H1 (cell line): ENCODE results near the gene SMOC2. TPM values are rescaled to one million over a fixed set of nuclear protein-coding genes. Genes with fewer than 3 reads are reported as not detected.

ENCODE experiments used
- CTCF ChIA-PET: fragments of 300-600 bp; sonication (Branson Sonifier 250); formaldehyde crosslinking; loops from one replicate; lab custom pipeline; 2021; ENCODE audit not compliant: partially characterized antibody; lab: Charles Lee
- POLR2A ChIA-PET: fragments of 300-600 bp; sonication (Branson Sonifier 250); formaldehyde crosslinking; loops from one replicate; lab custom pipeline; 2021; ENCODE audit warnings: inconsistent platforms; ENCODE audit not compliant: partially characterized antibody; lab: Charles Lee
- DNase-seq, 2 experiments: peaks; one replicate each; pipeline versions ENCODE4 v3.0.0 to v3.0.0-alpha.2; 2010 to 2022; ENCODE audit warnings: low spot score in 2 of 2, low read depth in 1 of 2, mixed read lengths in 1 of 2
- FAIRE-seq: peaks from 2 replicates; lab custom pipeline; 2011; peaks lifted over from hg19 to GRCh38; lab: Jason Lieb, UNC
- H2AFZ ChIP-seq: 2 replicates; pipeline ENCODE4 v1.8.1; 2012; ENCODE audit warnings: low read length, inconsistent platforms
- H2AK5ac ChIP-seq: 2 replicates; pipeline ENCODE4 v1.6.1; 2013; ENCODE audit warnings: low read depth, low read length
- H2BK120ac ChIP-seq: replicated peaks from 2 replicates; pipeline ENCODE3; 2013; ENCODE audit warnings: low read depth, low read length, inconsistent platforms
- H2BK12ac ChIP-seq: 2 replicates; pipeline ENCODE4 v1.6.1; 2013; ENCODE audit warnings: low read depth, low read length
- H2BK15ac ChIP-seq: 2 replicates; pipeline ENCODE4 v1.6.1; 2013; ENCODE audit warnings: low read length
- H2BK20ac ChIP-seq: 2 replicates; pipeline ENCODE4 v1.6.1; 2013; ENCODE audit warnings: low read length
- H2BK5ac ChIP-seq: 2 replicates; pipeline ENCODE4 v1.6.1; 2013; ENCODE audit warnings: low read depth, low read length
- H3K14ac ChIP-seq: 2 replicates; pipeline ENCODE4 v1.6.1; 2013; ENCODE audit warnings: inconsistent platforms; ENCODE audit not compliant: insufficient read length
- H3K18ac ChIP-seq: 2 replicates; pipeline ENCODE4 v1.6.1; 2013; ENCODE audit warnings: low read length; ENCODE audit errors: extremely low read depth
- H3K23ac ChIP-seq: 2 replicates; pipeline ENCODE4 v1.6.1; 2013; ENCODE audit warnings: inconsistent platforms; ENCODE audit not compliant: insufficient read length
- H3K23me2 ChIP-seq: 2 replicates; pipeline ENCODE4 v1.6.1; 2013; ENCODE audit warnings: low read depth, low read length
- H3K27ac ChIP-seq: 2 replicates; pipeline ENCODE4 v1.6.1; 2011; ENCODE audit warnings: low read depth, low read length, inconsistent platforms
- H3K27me3 ChIP-seq, 4 experiments: replicated peaks in 1 of 4; 1 replicate in 1 of 4; 2 replicates in 3 of 4; pipeline versions ENCODE4 v1.6.1 to v1.8.1; 2011 to 2013; ENCODE audit warnings: low read length in 3 of 4, mild to moderate bottlenecking in 3 of 4, inconsistent platforms in 2 of 4, mixed read lengths in 2 of 4, moderate library complexity in 1 of 4; ENCODE audit not compliant: control insufficient read depth in 3 of 4, insufficient read depth in 3 of 4; ENCODE audit errors: extremely low read depth in 1 of 4
- H3K36me3 ChIP-seq, 4 experiments: 2 replicates each; pipeline versions ENCODE4 v1.6.1 to v1.8.1; 2011 to 2013; ENCODE audit warnings: mild to moderate bottlenecking in 4 of 4, low read length in 3 of 4, moderate library complexity in 2 of 4, control low read depth in 1 of 4, inconsistent platforms in 1 of 4; ENCODE audit not compliant: insufficient read depth in 4 of 4, control insufficient read depth in 2 of 4
- H3K4ac ChIP-seq: replicated peaks from 2 replicates; pipeline ENCODE3; 2013; ENCODE audit warnings: low read length, low read depth, mixed read lengths, inconsistent platforms; ENCODE audit not compliant: insufficient read length
- H3K4me1 ChIP-seq, 4 experiments: replicated peaks in 1 of 4; 1 replicate in 1 of 4; 2 replicates in 3 of 4; pipeline versions ENCODE4 v1.6.1 to v1.8.1; 2011 to 2013; ENCODE audit warnings: low read length in 3 of 4, inconsistent platforms in 2 of 4, mixed read lengths in 1 of 4; ENCODE audit not compliant: insufficient read depth in 4 of 4, control insufficient read depth in 3 of 4
- H3K4me2 ChIP-seq, 2 experiments: 2 replicates each; pipeline versions ENCODE4 v1.6.1 to v1.8.1; 2011 to 2013; ENCODE audit warnings: low read depth in 2 of 2, low read length in 2 of 2, control low read depth in 1 of 2, inconsistent platforms in 1 of 2, mild to moderate bottlenecking in 1 of 2; ENCODE audit not compliant: insufficient read depth in 1 of 2
- H3K4me3 ChIP-seq, 4 experiments: fragments of 200-600, 300-600 bp in 1 of 4; sonication (generic), shearing (Covaris generic), sonication (Bioruptor Twin) in 1 of 4; 2 replicates each; pipeline versions ENCODE4 v1.5.1 to v1.8.1; 2011 to 2016; ENCODE audit warnings: low read length in 4 of 4, low read depth in 3 of 4, control low read depth in 2 of 4, inconsistent platforms in 2 of 4, mild to moderate bottlenecking in 2 of 4, mixed read lengths in 1 of 4, moderate library complexity in 1 of 4; ENCODE audit not compliant: insufficient read depth in 2 of 4; ENCODE audit errors: extremely low read depth in 1 of 4
- H3K56ac ChIP-seq: replicated peaks from 2 replicates; pipeline ENCODE3; 2013; ENCODE audit warnings: low read depth, mild to moderate bottlenecking, mixed read lengths, low read length, inconsistent platforms; ENCODE audit not compliant: insufficient read length
- H3K79me1 ChIP-seq: 2 replicates; pipeline ENCODE4 v1.6.1; 2013; ENCODE audit warnings: low read depth, low read length, control low read depth
- H3K79me2 ChIP-seq, 2 experiments: 2 replicates each; pipeline versions ENCODE4 v1.6.1 to v1.8.1; 2012 to 2013; ENCODE audit warnings: low read length in 2 of 2, mild to moderate bottlenecking in 2 of 2, inconsistent platforms in 1 of 2; ENCODE audit not compliant: insufficient read depth in 2 of 2, control insufficient read depth in 1 of 2
- H3K9ac ChIP-seq, 4 experiments: replicated peaks in 1 of 4; 1 replicate in 1 of 4; 2 replicates in 3 of 4; pipeline versions ENCODE4 v1.6.1 to v1.8.1; 2011 to 2013; ENCODE audit warnings: low read depth in 3 of 4, low read length in 3 of 4, control low read depth in 2 of 4, mild to moderate bottlenecking in 2 of 4, moderate library complexity in 2 of 4, inconsistent platforms in 1 of 4; ENCODE audit errors: extremely low read depth in 1 of 4
- H3K9me3 ChIP-seq, 2 experiments: 2 replicates each; pipeline versions ENCODE4 v1.6.1 to v1.8.1; 2012 to 2013; ENCODE audit warnings: mild to moderate bottlenecking in 2 of 2, moderate library complexity in 2 of 2, control low read depth in 1 of 2, inconsistent platforms in 1 of 2, low read depth in 1 of 2, low read length in 1 of 2, mixed read lengths in 1 of 2; ENCODE audit not compliant: insufficient read depth in 2 of 2
- H4K20me1 ChIP-seq, 2 experiments: replicated peaks in 1 of 2; 2 replicates each; pipeline versions ENCODE3 to v1.8.1; 2011 to 2013; ENCODE audit warnings: inconsistent platforms in 2 of 2, low read length in 2 of 2, mild to moderate bottlenecking in 1 of 2; ENCODE audit not compliant: insufficient read depth in 2 of 2, control insufficient read depth in 1 of 2
- H4K5ac ChIP-seq: 2 replicates; pipeline ENCODE4 v1.6.1; 2013; ENCODE audit warnings: low read length, low read depth, mixed read lengths, inconsistent platforms; ENCODE audit not compliant: insufficient read length
- H4K8ac ChIP-seq: 2 replicates; pipeline ENCODE4 v1.8.0; 2013; ENCODE audit warnings: mild to moderate bottlenecking, moderate library complexity, low read length, inconsistent platforms; ENCODE audit not compliant: insufficient read depth; ENCODE audit errors: extremely low read depth
- H4K91ac ChIP-seq: replicated peaks from 2 replicates; pipeline ENCODE3; 2013; ENCODE audit warnings: low read length, mixed read lengths, inconsistent platforms; ENCODE audit not compliant: insufficient read length
- RAD21 ChIP-seq, 2 experiments: IDR thresholded peaks in 1 of 2; conservative IDR thresholded peaks in 1 of 2; 2 replicates each; pipeline ENCODE4 v1.6.1; 2011; ENCODE audit warnings: low read depth in 2 of 2, low read length in 2 of 2, improper control_type of control experiment in 1 of 2, inconsistent platforms in 1 of 2, mild to moderate bottlenecking in 1 of 2, moderate library complexity in 1 of 2
- SAP30 ChIP-seq: fragments of 300-600 bp; sonication (generic); IDR thresholded peaks from 2 replicates; pipeline ENCODE4 v1.7.1; 2012; ENCODE audit warnings: low read length, moderate library complexity, mild to moderate bottlenecking, inconsistent platforms; ENCODE audit not compliant: insufficient read depth, insufficient replicate concordance
- WGBS, 2 experiments: shearing (Covaris generic) in 1 of 2; methylation state at CpG; one replicate each; pipeline versions ENCODE4 v1.1.6 to v1.1.7; 2013 to 2015; ENCODE audit warnings: low lambda C conversion rate in 2 of 2, mixed read lengths in 2 of 2, inconsistent platforms in 1 of 2, low coverage in 1 of 2, missing lambda C conversion rate in 1 of 2; ENCODE audit not compliant: insufficient replicate concordance in 2 of 2, insufficient coverage in 1 of 2, insufficient read length in 1 of 2; ENCODE audit errors: extremely low coverage in 1 of 2, missing lambda C conversion rate in 1 of 2; 5-methylcytosine and 5-hydroxymethylcytosine counted together
- polyA plus RNA-seq, 7 experiments: library from polyadenylated mRNA; depleted of rRNA in 3 of 7; stranded (reverse) in 5 of 7; unstranded in 2 of 7; fragments of >200 nt in 5 of 7; fragments of 200-250 nt in 2 of 7; gene quantifications; 1 replicate in 5 of 7; 2 replicates in 1 of 7; 4 replicates in 1 of 7; pipeline versions ENCODE4 v1.2.1 to v1.2.3, GENCODE V29; 2011 to 2013; ENCODE audit warnings: missing spikeins in 2 of 7, mixed read lengths in 2 of 7
- total RNA-seq: library from RNA; stranded (reverse); fragmentation: NEBNext Ultra II Directional; extraction: Animal tissue kit (Norgen Biotek cat#: 25700); gene quantifications from 2 replicates; pipeline ENCODE4 v1.2.1, GENCODE V29; 2021

The SMOC2 gene
- total and polyA plus RNA-seq, 2 of the 8 experiments (the other 6 are each of a cell fraction or from before 2014, with no cell fraction given), result 7.7 to 8.5 TPM

DNA sequence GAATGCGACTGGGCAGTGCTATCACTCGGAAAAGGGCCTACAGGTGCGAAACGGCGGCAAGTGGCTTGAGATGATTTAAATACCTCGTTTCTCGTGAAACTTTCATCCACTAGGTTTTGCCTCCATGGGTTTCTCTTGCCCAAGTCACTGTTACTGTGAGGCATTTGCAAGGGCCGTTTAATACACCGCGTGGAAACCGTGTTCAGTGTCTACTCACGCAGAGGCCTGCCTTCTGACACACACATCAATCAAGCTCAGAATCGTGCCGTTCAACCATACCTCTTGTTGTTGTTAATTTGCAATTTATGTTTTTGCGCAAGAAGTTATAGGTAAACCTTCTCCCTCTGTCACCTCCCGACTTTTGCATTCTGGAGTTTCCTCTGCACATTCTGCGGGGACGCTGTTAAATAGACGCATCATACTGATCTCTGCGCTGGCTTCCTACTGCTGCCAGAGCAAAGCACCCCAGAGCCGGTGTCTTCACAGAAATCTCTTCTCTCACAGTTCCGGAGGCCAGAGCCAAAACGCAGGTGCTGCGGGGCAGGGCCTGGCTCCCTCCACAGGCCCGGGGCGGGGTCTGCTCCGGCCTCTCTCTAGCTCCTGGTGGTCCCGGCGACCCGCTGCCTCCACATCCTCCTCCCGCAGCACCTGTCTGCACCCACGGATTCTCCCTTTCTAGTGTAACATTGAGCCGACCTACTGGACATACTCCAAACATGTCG lies 251.4 kb downstream of the SMOC2 start:
- Histone ChIP-seq H3K79me1 (no peaks in the 10 kb centered on the region), H3K18ac (no peak overlapping the region), H3K23ac (no peak overlapping the region), H3K4me3 (no peak overlapping the region), H4K20me1 (no peaks in the 10 kb centered on the region), H4K91ac (peak overlapping the region; percentile 34), H3K14ac (no peak overlapping the region), H3K4me2 (no peak overlapping the region), H3K9ac (no peak overlapping the region; a peak in 1 of 7 replicates), H4K8ac (no peak overlapping the region), H3K79me2 (no peaks in the 10 kb centered on the region), H3K4me1 (peaks cover 1 to 8% (median 6%) of the 10 kb centered on the region in 4 experiments; a peak in 5 of 7 replicates), H2BK12ac (peak overlapping the region; percentile 95; the same call in 1 of the 2 replicates), H3K56ac (no peak overlapping the region), H2AFZ (no peak overlapping the region), H3K27me3 (no peaks in the 10 kb centered on the region), H3K36me3 (no peaks in the 10 kb centered on the region), H2BK5ac (peak overlapping the region; percentile 52; the same call in 1 of the 2 replicates), H2AK5ac (no peak overlapping the region), H3K4ac (peak overlapping the region; percentile 79), H3K9me3 (no peaks in the 10 kb centered on the region), H3K23me2 (no peaks in the 10 kb centered on the region), H4K5ac (no peak overlapping the region), H2BK120ac (no peak overlapping the region), H2BK15ac (no peak overlapping the region), H3K27ac (no peak overlapping the region), H2BK20ac (no peak overlapping the region)
- DNase-seq, result peak in 1 of 2 experiments; percentile 55
- TF ChIP-seq SAP30 (no peak), RAD21 (IDR thresholded peaks at IDR 0.05 in 1 of 2, conservative IDR thresholded peaks at IDR 0.05 in 1 of 2; ENCODE audit: low read depth in 2 of 2, low read length in 2 of 2) (peak in 1 of 2 experiments; percentile 14; a peak in 1 of 4 replicates)
- ChIA-PET POLR2A (interaction anchor here (1.3 kb wide), 1 partner anchor 9 kb away, joined by 4 read pairs; no protein-coding TSS in a partner anchor), CTCF (interaction anchor here (1.0 to 1.3 kb wide), 2 partner anchors 19 to 23 kb away, joined by 3 read pairs; no protein-coding TSS in a partner anchor)
- 86% methylated on average over 32 of the region's 34 CpGs; no CpG with 5 or more reads in 1 of the 2 experiments for WGBS, 2 experiments
- no peak for FAIRE-seq
